ENCODE measurements around the gene CHST3. TPM values are rescaled to one million over a fixed set of nuclear protein-coding genes. Genes with fewer than 3 reads are reported as not detected.

CHST3 gene
- total and polyA plus RNA-seq, 10 of the 15 experiments (the other 5 are each of a cell fraction or from before 2014, with no cell fraction given) = 0.03 to 0.50 (median 0.05) TPM; not detected in 2

- H3K27me3 ChIP-seq (replicated peaks in 1 of 2; ENCODE audit: control insufficient read depth in 2 of 2, insufficient read depth in 2 of 2, low read length in 1 of 2) = no peaks in the 10 kb centered on the region
- no TSS peak for BruUV-seq (replicated peaks)
- no peaks in the 10 kb centered on the region for H3K36me3 ChIP-seq (ENCODE audit: control insufficient read depth in 2 of 2, insufficient read depth in 2 of 2, low read length in 1 of 2)
- no peak for DNase-seq (ENCODE audit: low read depth, low spot score)
- ChIA-PET RAD21 (ENCODE audit: unreplicated experiment) (interaction anchor here (0.9 kb wide), 1 partner anchor 9 kb away, joined by 3 read pairs; no protein-coding TSS in a partner anchor), POLR2A (interaction anchor here (0.5 kb wide), 1 partner anchor 182 kb away, joined by 4 read pairs; no protein-coding TSS in a partner anchor), SMC1A (ENCODE audit: uncharacterized antibody, unreplicated experiment) (interaction anchor here (1.4 to 1.5 kb wide), 2 partner anchors 9 to 123 kb away, joined by 3 to 4 read pairs; no protein-coding TSS in a partner anchor), CTCF (interaction anchor here (1.1 to 2.7 kb wide), 2 partner anchors 9 to 143 kb away, joined by 3 to 15 read pairs; no protein-coding TSS in a partner anchor)
- H3K4me2 ChIP-seq (ENCODE audit: control insufficient read depth, insufficient read depth) = no peak overlapping the region
- H3K79me2 ChIP-seq (ENCODE audit: control insufficient read depth, insufficient read depth, low read length) = no peaks in the 10 kb centered on the region
- ATAC-seq = no peak
- in situ Hi-C loops (cut with MboI) = no loop called here
- no peak for FAIRE-seq
- H3K9me3 ChIP-seq (replicated peaks; ENCODE audit: control insufficient read depth, insufficient read depth, low read length) = no peaks in the 10 kb centered on the region
- no peak overlapping the region for H3K9ac ChIP-seq (ENCODE audit: control insufficient read depth, insufficient read depth, low read length)
- H3K27ac ChIP-seq (ENCODE audit: control insufficient read depth, insufficient read depth) = no peak overlapping the region
- intact Hi-C loops (cut with micrococcal nuclease; ENCODE audit: unreplicated experiment) = no loop called here
- H3K4me3 ChIP-seq = no peak overlapping the region
- H2AFZ ChIP-seq (ENCODE audit: control insufficient read depth, low read depth, low read length) = no peak overlapping the region
- TF ChIP-seq NKRF (conservative IDR thresholded peaks at IDR 0.05) (no peak), POLR2AphosphoS5 (IDR thresholded peaks at IDR 0.05; ENCODE audit: low read length) (no peak), CBX3 (IDR thresholded peaks at IDR 0.05; ENCODE audit: borderline replicate concordance, low read depth) (no peak)
- H4K20me1 ChIP-seq (ENCODE audit: control insufficient read depth, insufficient read depth) = no peaks in the 10 kb centered on the region
- H3K4me1 ChIP-seq (ENCODE audit: control insufficient read depth, insufficient read depth, low read length) = no peaks in the 10 kb centered on the region
- 46% methylated on average over 9 of the region's 9 CpGs for WGBS (ENCODE audit: insufficient coverage, insufficient replicate concordance, low lambda C conversion rate, missing lambda C conversion rate)
Observed at GRCh38 chr10:72039377-72039776, 75.2 kb downstream of the CHST3 start.

- POLR2A ChIA-PET = no interaction called here
- Histone ChIP-seq H3K27me3 (replicated peaks in 1 of 2; ENCODE audit: control insufficient read depth in 2 of 2, insufficient read depth in 2 of 2, low read length in 1 of 2) (no peaks in the 10 kb centered on the region), H3K4me3 (no peak overlapping the region), H3K4me1 (ENCODE audit: control insufficient read depth, insufficient read depth, low read length) (no peaks in the 10 kb centered on the region), H3K36me3 (ENCODE audit: control insufficient read depth in 2 of 2, insufficient read depth in 2 of 2, low read length in 1 of 2) (no peaks in the 10 kb centered on the region), H4K20me1 (ENCODE audit: control insufficient read depth, insufficient read depth) (no peaks in the 10 kb centered on the region), H3K9ac (ENCODE audit: control insufficient read depth, insufficient read depth, low read length) (no peak overlapping the region), H3K79me2 (ENCODE audit: control insufficient read depth, insufficient read depth, low read length) (no peaks in the 10 kb centered on the region), H3K4me2 (ENCODE audit: control insufficient read depth, insufficient read depth) (no peak overlapping the region), H2AFZ (ENCODE audit: control insufficient read depth, low read depth, low read length) (no peak overlapping the region), H3K27ac (ENCODE audit: control insufficient read depth, insufficient read depth) (no peak overlapping the region), H3K9me3 (replicated peaks; ENCODE audit: control insufficient read depth, insufficient read depth, low read length) (no peaks in the 10 kb centered on the region)
- BruUV-seq (replicated peaks) = no TSS peak
- FAIRE-seq (no peak), ATAC-seq (no peak), DNase-seq (ENCODE audit: low read depth, low spot score) (no peak)
- SMC1A ChIA-PET (ENCODE audit: uncharacterized antibody, unreplicated experiment) = interaction anchor here (0.8 to 1.0 kb wide), 2 partner anchors 84 to 206 kb away, joined by 3 read pairs; no protein-coding TSS in a partner anchor
- in situ Hi-C loops (cut with MboI) (no loop called here), intact Hi-C loops (cut with micrococcal nuclease; ENCODE audit: unreplicated experiment) (no loop called here)
- CTCF ChIA-PET = interaction anchor here (0.7 to 11.4 kb wide), 3 partner anchors 86 to 217 kb away, joined by 3 to 214 read pairs (median 5); no protein-coding TSS in a partner anchor
- WGBS (ENCODE audit: insufficient coverage, insufficient replicate concordance, low lambda C conversion rate, missing lambda C conversion rate) = 16% methylated on average over 6 of the region's 6 CpGs
- no peak for TF ChIP-seq IKZF1 (conservative IDR thresholded peaks at IDR 0.05)
- no peak for TF ChIP-seq ZBTB11 (CRISPR knock-in tag; IDR thresholded peaks at IDR 0.05)
- TF ChIP-seq TCF3 (IDR thresholded peaks at IDR 0.05; ENCODE audit: borderline replicate concordance, insufficient read depth, low read depth, low read length) = no peak
- TF ChIP-seq SPI1 (IDR thresholded peaks at IDR 0.05; ENCODE audit: borderline replicate concordance, insufficient read depth, low read depth, low read length) = no peak
- no peak for TF ChIP-seq STAT3 (IDR thresholded peaks at IDR 0.05; ENCODE audit: low read depth, low read length)
- RAD21 ChIA-PET (ENCODE audit: unreplicated experiment) = no interaction called here
Observed at GRCh38 chr10:72041491-72041890, 77.3 kb downstream of the CHST3 start.

Data from GM12878 (cell line).